OCI-LY7 (cell line): ENCODE data around the gene CCDC92B. TPM values are rescaled to one million over a fixed set of nuclear protein-coding genes. Genes with fewer than 3 reads are reported as not detected.

Source experiments
- BruUV-seq: library from RNA; stranded (reverse); fragments of 400-500 nt; replicated peaks from 2 replicates; lab custom pipeline; 2021; lab: Mats Ljungman, UMichigan
- CTCF ChIA-PET: fragments of 300-600 bp; sonication (Branson Sonifier 250); formaldehyde crosslinking; loops from one replicate; lab custom pipeline; 2022; ENCODE audit warnings: antibody characterized with exemption; ENCODE audit not compliant: unreplicated experiment; lab: Charles Lee
- POLR2A ChIA-PET: fragments of 300-600 bp; sonication (Branson Sonifier 250); formaldehyde crosslinking; loops from one replicate; lab custom pipeline; 2022; ENCODE audit warnings: antibody characterized with exemption; lab: Charles Lee
- DNase-seq: peaks from one replicate; pipeline ENCODE4 v3.0.0-alpha.2; 2015; ENCODE audit warnings: low spot score
- H2AFZ ChIP-seq: fragments of 200-600 bp; sonication (generic), shearing (Covaris generic); 2 replicates; pipeline ENCODE4 v1.6.1; 2014; ENCODE audit warnings: mild to moderate bottlenecking, antibody characterized with exemption, low read length, moderate library complexity
- H3K27ac ChIP-seq: fragments of 200-600 bp; sonication (generic); 2 replicates; pipeline ENCODE4 v1.5.1; 2014; ENCODE audit warnings: mixed run types, low read depth, mild to moderate bottlenecking, moderate library complexity, low read length, inconsistent platforms; ENCODE audit not compliant: poor library complexity, severe bottlenecking
- H3K36me3 ChIP-seq: fragments of 200-600 bp; sonication (generic); 2 replicates; pipeline ENCODE4 v1.6.1; 2014; ENCODE audit warnings: mild to moderate bottlenecking, antibody characterized with exemption, low read length, moderate library complexity, mixed read lengths; ENCODE audit not compliant: insufficient read depth
- H3K4me1 ChIP-seq: fragments of 200-600 bp; sonication (generic); 2 replicates; pipeline ENCODE4 v1.5.1; 2014; ENCODE audit warnings: mild to moderate bottlenecking, low read length; ENCODE audit not compliant: insufficient read depth, poor library complexity, severe bottlenecking
- H3K4me2 ChIP-seq: fragments of 200-600 bp; sonication (generic); 2 replicates; pipeline ENCODE4 v1.6.1; 2014; ENCODE audit warnings: mild to moderate bottlenecking, low read length
- H3K4me3 ChIP-seq: fragments of 200-600 bp; sonication (generic); 2 replicates; pipeline ENCODE4 v1.5.1; 2014; ENCODE audit warnings: mild to moderate bottlenecking, low read depth, low read length; ENCODE audit not compliant: poor library complexity, severe bottlenecking
- H3K79me2 ChIP-seq: fragments of 200-600 bp; sonication (generic); 2 replicates; pipeline ENCODE4 v1.6.1; 2016; ENCODE audit warnings: low read depth, mild to moderate bottlenecking, low read length, moderate library complexity, mixed read lengths; ENCODE audit not compliant: insufficient read depth
- H3K9me2 ChIP-seq: fragments of 200-600 bp; sonication (generic); 2 replicates; pipeline ENCODE4 v1.6.1; 2016; ENCODE audit warnings: mild to moderate bottlenecking, low read length, mixed read lengths; ENCODE audit not compliant: insufficient read depth
- H3K9me3 ChIP-seq: fragments of 200-600 bp; sonication (generic); 2 replicates; pipeline ENCODE4 v1.6.1; 2014; ENCODE audit warnings: mild to moderate bottlenecking, mixed run types, low read length, mixed read lengths
- H4K20me1 ChIP-seq: fragments of 200-600 bp; sonication (generic); 2 replicates; pipeline ENCODE4 v1.6.1; 2014; ENCODE audit warnings: mild to moderate bottlenecking, antibody characterized with exemption, low read length, moderate library complexity, mixed read lengths; ENCODE audit not compliant: insufficient read depth
- EZH2phosphoT487 ChIP-seq: fragments of 200-600 bp; sonication (generic); IDR thresholded peaks from 2 replicates; pipeline ENCODE4 v1.6.1; 2018; ENCODE audit warnings: low read depth, borderline replicate concordance, mild to moderate bottlenecking, mixed run types, antibody characterized with exemption, low read length, moderate library complexity, mixed read lengths
- intact Hi-C: fragments of 100-400 bp; cut with micrococcal nuclease; formaldehyde crosslinking; loops from one replicate; pipeline ENCODE4 v1.10.0; 2022; ENCODE audit not compliant: unreplicated experiment
- total RNA-seq, 2 experiments: library from RNA; depleted of rRNA in 1 of 2; stranded (reverse); fragments of >200 nt in 1 of 2; shearing (Covaris generic) in 1 of 2; gene quantifications; 2 replicates each; pipeline ENCODE4 v1.2.3, GENCODE V29; 2014 to 2022
- TF ChIP-seq, protein P1 (sequence below): fragments of 200-600 bp; sonication (generic); conservative IDR thresholded peaks from 2 replicates; pipeline ENCODE4 v1.5.1; 2014; ENCODE audit warnings: mild to moderate bottlenecking, antibody characterized with exemption, low read length, moderate library complexity, mixed read lengths

The CCDC92B gene
- total RNA-seq, 2 experiments from 2014 or later, result not detected

DNA sequence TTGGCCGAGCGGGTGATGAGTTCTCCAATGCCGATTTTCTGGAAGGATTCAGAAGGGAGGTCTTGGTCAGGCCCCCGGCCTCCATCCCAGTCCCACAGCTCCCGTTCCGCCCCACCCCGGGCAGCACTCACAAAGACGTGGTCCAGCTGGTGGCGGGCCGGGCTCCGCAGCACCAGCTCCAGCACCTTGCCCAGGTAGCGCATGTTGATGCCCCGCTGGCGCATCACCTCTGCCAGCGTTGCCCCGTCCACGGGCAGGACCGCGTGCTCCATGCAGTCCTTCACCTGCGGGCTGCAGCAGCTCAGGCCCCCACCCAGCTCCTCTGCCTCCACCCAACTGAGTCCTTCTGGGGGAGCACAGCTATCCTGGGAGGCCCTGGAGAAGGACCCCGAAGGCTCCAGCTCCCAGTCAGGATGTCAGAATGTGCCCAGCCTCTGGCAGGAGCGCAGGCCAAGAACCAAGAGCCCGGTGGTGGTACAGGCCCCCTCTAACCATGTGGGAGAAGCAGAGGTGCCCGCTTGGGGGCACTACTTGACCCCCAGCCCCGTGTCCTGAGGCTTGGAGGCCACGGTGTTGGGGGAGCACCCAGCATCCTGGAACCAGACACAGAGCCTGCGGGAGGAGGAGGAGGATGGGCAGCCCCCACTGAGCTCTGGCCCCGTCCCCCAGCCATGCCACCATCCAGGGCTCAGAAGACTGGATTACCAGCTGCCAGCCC lies 54.0 kb downstream of the CCDC92B start:
- no peaks in the 10 kb centered on the region for H3K79me2 ChIP-seq
- H3K4me1 ChIP-seq, result no peaks in the 10 kb centered on the region
- TF ChIP-seq EZH2phosphoT487, result no peak
- TF ChIP-seq, protein P1, sequence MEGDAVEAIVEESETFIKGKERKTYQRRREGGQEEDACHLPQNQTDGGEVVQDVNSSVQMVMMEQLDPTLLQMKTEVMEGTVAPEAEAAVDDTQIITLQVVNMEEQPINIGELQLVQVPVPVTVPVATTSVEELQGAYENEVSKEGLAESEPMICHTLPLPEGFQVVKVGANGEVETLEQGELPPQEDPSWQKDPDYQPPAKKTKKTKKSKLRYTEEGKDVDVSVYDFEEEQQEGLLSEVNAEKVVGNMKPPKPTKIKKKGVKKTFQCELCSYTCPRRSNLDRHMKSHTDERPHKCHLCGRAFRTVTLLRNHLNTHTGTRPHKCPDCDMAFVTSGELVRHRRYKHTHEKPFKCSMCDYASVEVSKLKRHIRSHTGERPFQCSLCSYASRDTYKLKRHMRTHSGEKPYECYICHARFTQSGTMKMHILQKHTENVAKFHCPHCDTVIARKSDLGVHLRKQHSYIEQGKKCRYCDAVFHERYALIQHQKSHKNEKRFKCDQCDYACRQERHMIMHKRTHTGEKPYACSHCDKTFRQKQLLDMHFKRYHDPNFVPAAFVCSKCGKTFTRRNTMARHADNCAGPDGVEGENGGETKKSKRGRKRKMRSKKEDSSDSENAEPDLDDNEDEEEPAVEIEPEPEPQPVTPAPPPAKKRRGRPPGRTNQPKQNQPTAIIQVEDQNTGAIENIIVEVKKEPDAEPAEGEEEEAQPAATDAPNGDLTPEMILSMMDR, result no peak
- H3K27ac ChIP-seq, result no peak overlapping the region
- CTCF ChIA-PET, result no interaction called here
- intact Hi-C loops, result no loop called here
- no peak for DNase-seq
- peaks cover 92% of the 10 kb centered on the region for H3K36me3 ChIP-seq
- POLR2A ChIA-PET, result no interaction called here
- H2AFZ ChIP-seq, result no peak overlapping the region
- H3K9me2 ChIP-seq, result no peaks in the 10 kb centered on the region
- H3K4me3 ChIP-seq, result no peak overlapping the region
- no peak overlapping the region for H3K4me2 ChIP-seq
- H4K20me1 ChIP-seq, result no peaks in the 10 kb centered on the region
- H3K9me3 ChIP-seq, result no peaks in the 10 kb centered on the region
- no TSS peak for BruUV-seq

DNA sequence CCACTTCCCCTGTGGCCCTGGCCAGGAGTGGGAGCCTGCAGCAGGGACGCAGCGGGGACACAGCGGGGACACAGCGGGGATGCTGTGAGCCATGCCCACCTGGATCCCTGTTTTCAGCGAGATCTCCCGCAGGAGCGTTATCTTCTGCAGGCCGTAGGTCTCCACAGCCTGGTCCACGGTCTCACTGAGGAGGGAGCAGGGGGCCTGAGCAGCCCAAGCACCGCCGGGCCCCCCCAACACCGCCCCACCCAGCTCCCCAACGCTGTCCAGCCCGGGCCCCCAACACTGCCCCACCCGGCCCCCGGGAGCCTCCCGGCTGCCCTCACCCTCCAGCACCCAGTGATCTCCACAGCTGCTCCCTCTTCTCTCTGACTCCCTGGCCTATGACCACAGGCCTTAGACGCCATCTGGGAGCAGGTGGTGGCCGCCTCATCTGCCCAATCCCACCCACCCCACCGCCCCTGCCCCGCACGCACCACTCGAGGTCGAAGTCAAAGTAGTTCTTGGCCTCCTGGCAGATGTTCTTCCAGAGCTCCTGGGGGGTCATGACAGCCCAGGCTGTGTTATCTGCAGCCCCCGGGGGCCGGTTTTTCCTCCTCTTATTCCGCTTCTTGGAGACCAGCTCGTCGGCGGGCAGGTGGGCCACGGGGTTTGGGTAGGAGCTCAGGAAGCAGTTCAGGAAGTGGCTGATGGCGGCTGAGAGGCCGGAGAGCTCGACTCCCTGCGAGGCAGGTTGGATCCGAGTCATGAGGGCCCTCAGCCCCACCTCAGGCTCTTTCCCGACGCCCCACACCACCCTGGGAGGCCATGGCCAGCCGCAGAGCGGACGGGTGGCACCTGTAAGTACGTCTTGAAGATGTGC lies 54.8 kb downstream of the CCDC92B start:
- intact Hi-C loops, result no loop called here
- no peak for TF ChIP-seq EZH2phosphoT487
- TF ChIP-seq, protein P1, result no peak

More for the DNA sequence above, 54.8 kb downstream of the CCDC92B start:
- Histone ChIP-seq H2AFZ (no peak overlapping the region), H3K9me2 (no peaks in the 10 kb centered on the region), H3K27ac (no peak overlapping the region), H3K79me2 (no peaks in the 10 kb centered on the region), H4K20me1 (no peaks in the 10 kb centered on the region), H3K4me3 (no peak overlapping the region), H3K4me1 (no peaks in the 10 kb centered on the region), H3K36me3 (peaks cover 92% of the 10 kb centered on the region), H3K4me2 (no peak overlapping the region), H3K9me3 (no peaks in the 10 kb centered on the region)
- CTCF ChIA-PET, result no interaction called here
- BruUV-seq, result no TSS peak
- no peak for DNase-seq
- POLR2A ChIA-PET, result no interaction called here
